Measurements from ENCODE around the gene ORAI3.

The ORAI3 gene

GRCh38 chr16:30976486-30976885 lies 27.6 kb downstream of the ORAI3 start:
- DNase-seq = no peak

- DNase-seq = no peak
Observed at GRCh38 chr16:30977502-30977901, 28.6 kb downstream of the ORAI3 start.

- no peak for DNase-seq
Observed at GRCh38 chr16:30979170-30980022, 30.5 kb downstream of the ORAI3 start.

GRCh38 chr16:30980023-30980371 lies 31.1 kb downstream of the ORAI3 start:
- no peak for DNase-seq

GRCh38 chr16:30980434-30980833 lies 31.6 kb downstream of the ORAI3 start:
- DNase-seq = no peak

- no peak for DNase-seq
Observed at GRCh38 chr16:30980959-30981358, 32.1 kb downstream of the ORAI3 start.

- DNase-seq = no peak
Observed at GRCh38 chr16:30982548-30983288, 33.9 kb downstream of the ORAI3 start.

GRCh38 chr16:30983289-30983889 lies 34.5 kb downstream of the ORAI3 start:
- no peak for DNase-seq

- no peak for DNase-seq
Observed at GRCh38 chr16:30983898-30984610, 35.2 kb downstream of the ORAI3 start.

- peak; percentile 29 for DNase-seq
Observed at GRCh38 chr16:30984669-30985400, 36.0 kb downstream of the ORAI3 start, which contains the start of gene HSD3B7. TSS of gene HSD3B7 (plus strand) at chr16:30985207. CDS start at chr16:30985659, 452 bp downstream.

- DNase-seq = no peak
Observed at GRCh38 chr16:30985401-30986128, 36.7 kb downstream of the ORAI3 start.

- no peak for DNase-seq
Observed at GRCh38 chr16:30986129-30986991, 37.5 kb downstream of the ORAI3 start.

- DNase-seq = no peak
Observed at GRCh38 chr16:30987581-30988190, 38.8 kb downstream of the ORAI3 start.

- no peak for DNase-seq
Observed at GRCh38 chr16:30989469-30990047, 40.7 kb downstream of the ORAI3 start.

- DNase-seq = no peak
Observed at GRCh38 chr16:30990105-30990504, 41.2 kb downstream of the ORAI3 start.

- DNase-seq = no peak
Observed at GRCh38 chr16:30991052-30991451, 42.2 kb downstream of the ORAI3 start.

- no peak for DNase-seq
Observed at GRCh38 chr16:30992276-30992780, 43.5 kb downstream of the ORAI3 start.

GRCh38 chr16:30992931-30993816 lies 44.3 kb downstream of the ORAI3 start:
- DNase-seq = no peak

All from NCI-H1092 treated with DMSO at 0.1 percent for 48 hours (cell line).